Osteoblast (primary cell): ENCODE results near the gene ZNF774. TPM values are rescaled to one million over a fixed set of nuclear protein-coding genes. Genes with fewer than 3 reads are reported as not detected.

Experiments
- DNase-seq: peaks from one replicate; pipeline ENCODE4 v3.0.0; 2011; ENCODE audit warnings: low spot score, mixed read lengths; ENCODE audit not compliant: insufficient read length; ENCODE audit errors: missing footprints
- H2AFZ ChIP-seq: 2 replicates; pipeline ENCODE4 v1.6.0; 2011; ENCODE audit warnings: mild to moderate bottlenecking, low read length
- H3K27ac ChIP-seq: 2 replicates; pipeline ENCODE4 v1.5.1; 2011; ENCODE audit warnings: mild to moderate bottlenecking, low read depth, low read length, moderate library complexity
- H3K27me3 ChIP-seq: 2 replicates; pipeline ENCODE4 v1.6.0; 2012; ENCODE audit warnings: mild to moderate bottlenecking, control low read depth, inconsistent platforms, low read length, moderate library complexity; ENCODE audit not compliant: insufficient read depth
- H3K36me3 ChIP-seq: 2 replicates; pipeline ENCODE4 v1.5.1; 2011; ENCODE audit warnings: mild to moderate bottlenecking, low read length, control low read depth, moderate library complexity; ENCODE audit not compliant: insufficient read depth
- H3K4me1 ChIP-seq: 2 replicates; pipeline ENCODE4 v1.5.1; 2011; ENCODE audit warnings: mild to moderate bottlenecking, low read length, control low read depth, moderate library complexity; ENCODE audit not compliant: insufficient read depth
- H3K4me2 ChIP-seq: 2 replicates; pipeline ENCODE4 v1.6.0; 2011; ENCODE audit warnings: mild to moderate bottlenecking, low read length; ENCODE audit not compliant: insufficient read depth
- H3K4me3 ChIP-seq: fragments of 200-600 bp; sonication (generic); 3 replicates; pipeline ENCODE4 v1.5.1; 2012; ENCODE audit warnings: mild to moderate bottlenecking, low read length, inconsistent platforms; ENCODE audit not compliant: insufficient read depth
- H3K79me2 ChIP-seq: 2 replicates; pipeline ENCODE4 v1.6.0; 2012; ENCODE audit warnings: mild to moderate bottlenecking, low read length, control low read depth, inconsistent platforms; ENCODE audit not compliant: insufficient read depth
- H3K9me3 ChIP-seq: 2 replicates; pipeline ENCODE4 v1.5.1; 2011; ENCODE audit warnings: low read depth, low read length, control low read depth
- H4K20me1 ChIP-seq: 2 replicates; pipeline ENCODE4 v1.6.0; 2012; ENCODE audit warnings: mild to moderate bottlenecking, low read length, control low read depth; ENCODE audit not compliant: insufficient read depth
- total RNA-seq: library from RNA; depleted of rRNA; stranded (reverse); fragments of >200 nt; gene quantifications from 2 replicates; pipeline ENCODE4 v1.2.3, GENCODE V29; 2012
- TF ChIP-seq, protein P1 (sequence below): IDR thresholded peaks from 2 replicates; pipeline ENCODE4 v1.5.1; 2011; ENCODE audit warnings: mild to moderate bottlenecking, low read depth, low read length, moderate library complexity; ENCODE audit errors: extremely low read depth

Gene ZNF774
- total RNA-seq, 1 donor, result 1.8 TPM

DNA sequence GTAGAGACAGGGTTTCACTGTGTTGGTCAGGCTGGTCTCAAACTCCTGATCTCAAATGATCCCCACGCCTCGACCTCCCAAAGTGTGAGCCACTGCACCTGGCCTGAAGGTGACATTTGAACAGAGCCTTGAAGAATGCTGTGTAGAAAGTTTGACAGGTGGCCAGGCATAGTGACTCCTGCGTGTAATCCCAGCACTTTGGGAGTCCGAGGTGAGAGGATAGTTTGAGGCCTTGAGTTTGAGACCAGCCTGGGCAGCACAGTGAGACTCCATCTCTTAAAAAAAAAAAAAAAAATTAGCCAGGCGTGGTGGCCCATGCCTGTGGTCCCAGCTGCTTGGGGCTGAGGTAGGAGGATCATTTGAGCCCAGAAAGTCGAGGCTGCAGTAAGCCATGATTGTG lies 37.4 kb downstream of the ZNF774 start:
- Histone ChIP-seq H2AFZ (no peak overlapping the region), H3K27ac (peak overlapping the region; percentile 84), H3K9me3 (no peaks in the 10 kb centered on the region), H3K27me3 (no peaks in the 10 kb centered on the region), H3K4me2 (peak overlapping the region; percentile 89), H3K4me1 (peaks cover 13% of the 10 kb centered on the region), H3K36me3 (peaks cover 27% of the 10 kb centered on the region), H3K4me3 (peak overlapping the region; percentile 74), H4K20me1 (peaks cover 13% of the 10 kb centered on the region), H3K79me2 (peaks cover 64% of the 10 kb centered on the region)
- TF ChIP-seq, protein P1, sequence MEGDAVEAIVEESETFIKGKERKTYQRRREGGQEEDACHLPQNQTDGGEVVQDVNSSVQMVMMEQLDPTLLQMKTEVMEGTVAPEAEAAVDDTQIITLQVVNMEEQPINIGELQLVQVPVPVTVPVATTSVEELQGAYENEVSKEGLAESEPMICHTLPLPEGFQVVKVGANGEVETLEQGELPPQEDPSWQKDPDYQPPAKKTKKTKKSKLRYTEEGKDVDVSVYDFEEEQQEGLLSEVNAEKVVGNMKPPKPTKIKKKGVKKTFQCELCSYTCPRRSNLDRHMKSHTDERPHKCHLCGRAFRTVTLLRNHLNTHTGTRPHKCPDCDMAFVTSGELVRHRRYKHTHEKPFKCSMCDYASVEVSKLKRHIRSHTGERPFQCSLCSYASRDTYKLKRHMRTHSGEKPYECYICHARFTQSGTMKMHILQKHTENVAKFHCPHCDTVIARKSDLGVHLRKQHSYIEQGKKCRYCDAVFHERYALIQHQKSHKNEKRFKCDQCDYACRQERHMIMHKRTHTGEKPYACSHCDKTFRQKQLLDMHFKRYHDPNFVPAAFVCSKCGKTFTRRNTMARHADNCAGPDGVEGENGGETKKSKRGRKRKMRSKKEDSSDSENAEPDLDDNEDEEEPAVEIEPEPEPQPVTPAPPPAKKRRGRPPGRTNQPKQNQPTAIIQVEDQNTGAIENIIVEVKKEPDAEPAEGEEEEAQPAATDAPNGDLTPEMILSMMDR, result no peak
- DNase-seq, result no peak

DNA sequence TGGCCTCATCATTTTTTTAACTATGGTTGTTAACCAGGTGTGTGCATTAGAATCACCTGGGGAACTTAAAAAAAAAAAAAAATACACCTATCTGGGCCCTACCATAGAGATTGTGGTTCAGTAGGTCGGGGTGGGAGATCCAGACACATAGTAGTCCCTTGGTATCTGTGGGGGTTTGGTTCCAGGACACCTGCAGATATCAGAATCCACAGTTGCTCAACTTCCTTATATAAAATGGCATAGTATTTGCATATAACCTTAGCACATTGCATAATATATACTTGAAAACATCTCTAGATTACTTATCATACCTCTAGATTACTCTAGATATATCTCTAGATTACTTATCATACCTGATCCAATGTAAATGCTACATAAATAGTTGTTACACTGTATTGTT lies 41.0 kb downstream of the ZNF774 start:
- Histone ChIP-seq H3K36me3 (peaks cover 32% of the 10 kb centered on the region), H3K9me3 (no peaks in the 10 kb centered on the region), H3K27ac (no peak overlapping the region), H3K4me2 (no peak overlapping the region), H2AFZ (no peak overlapping the region), H3K27me3 (no peaks in the 10 kb centered on the region), H3K4me1 (peaks cover 10% of the 10 kb centered on the region), H3K4me3 (no peak overlapping the region), H4K20me1 (peaks cover 23% of the 10 kb centered on the region), H3K79me2 (peaks cover 95% of the 10 kb centered on the region)
- TF ChIP-seq, protein P1, result no peak
- no peak for DNase-seq

DNA sequence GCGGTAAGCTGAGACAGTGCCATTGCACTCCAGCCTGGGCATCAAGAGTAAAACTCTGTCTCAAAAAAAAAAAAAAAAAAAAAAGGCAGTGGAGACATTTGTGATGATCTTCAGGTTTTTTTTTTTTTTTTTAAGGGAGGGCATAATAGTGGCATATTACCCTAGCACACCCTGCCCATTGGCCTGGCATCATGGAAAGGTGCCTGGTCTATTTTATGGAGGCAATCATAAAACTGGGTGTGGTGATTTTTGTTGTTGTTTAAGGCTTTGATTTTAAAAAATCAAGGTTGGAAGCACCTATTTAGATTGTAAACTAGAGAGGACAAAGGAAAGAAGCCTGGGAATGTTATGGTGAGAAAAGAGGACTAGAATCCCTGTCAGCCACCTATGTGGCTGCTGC lies 42.0 kb downstream of the ZNF774 start:
- no peaks in the 10 kb centered on the region for H3K27me3 ChIP-seq
- H3K4me1 ChIP-seq, result peaks cover 8% of the 10 kb centered on the region
- peaks cover 96% of the 10 kb centered on the region for H3K79me2 ChIP-seq
- H4K20me1 ChIP-seq, result peaks cover 25% of the 10 kb centered on the region
- DNase-seq, result no peak
- no peak overlapping the region for H3K4me2 ChIP-seq
- no peak overlapping the region for H3K4me3 ChIP-seq
- TF ChIP-seq, protein P1, result no peak
- no peaks in the 10 kb centered on the region for H3K9me3 ChIP-seq
- H2AFZ ChIP-seq, result no peak overlapping the region
- peaks cover 32% of the 10 kb centered on the region for H3K36me3 ChIP-seq
- H3K27ac ChIP-seq, result no peak overlapping the region

DNA sequence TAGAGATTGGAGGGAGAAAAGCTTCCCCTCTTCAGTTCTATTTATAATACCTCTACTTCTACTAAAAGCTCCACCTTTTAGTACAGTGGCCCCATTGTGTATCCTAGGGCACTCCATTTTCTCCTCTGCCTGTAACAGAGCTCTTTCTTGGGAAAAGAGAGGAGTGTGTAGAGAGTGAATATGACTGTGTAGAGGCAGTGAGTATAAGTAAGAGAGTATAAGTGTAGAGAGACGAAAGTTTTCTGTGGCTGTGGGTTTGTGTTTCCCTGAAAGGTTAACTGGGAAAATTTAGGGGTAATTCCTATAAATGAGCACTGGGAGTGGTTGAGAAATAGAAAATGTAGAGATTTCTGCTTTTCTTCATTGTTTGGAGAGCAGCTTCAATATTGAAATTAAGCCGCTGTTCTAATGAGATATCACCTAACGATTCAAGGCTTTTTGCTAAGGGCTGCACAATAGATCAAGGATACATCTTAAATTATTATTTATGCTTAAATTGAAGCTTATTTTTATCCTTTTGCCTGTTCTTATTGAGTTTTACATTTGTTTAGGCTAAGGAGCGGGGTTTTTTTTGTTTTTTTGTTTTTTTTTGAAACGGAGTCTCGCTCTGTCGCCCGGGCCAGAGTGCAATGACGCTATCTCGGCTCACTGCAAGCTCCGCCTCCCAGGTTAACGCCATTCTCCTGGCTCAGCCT lies 42.8 kb downstream of the ZNF774 start:
- Histone ChIP-seq H3K4me2 (no peak overlapping the region), H3K4me3 (no peak overlapping the region), H3K79me2 (peaks cover 96% of the 10 kb centered on the region), H3K4me1 (peaks cover 1% of the 10 kb centered on the region), H3K27me3 (no peaks in the 10 kb centered on the region), H3K36me3 (peaks cover 32% of the 10 kb centered on the region), H2AFZ (no peak overlapping the region), H3K9me3 (no peaks in the 10 kb centered on the region), H4K20me1 (peaks cover 24% of the 10 kb centered on the region), H3K27ac (no peak overlapping the region)
- TF ChIP-seq, protein P1, result no peak
- no peak for DNase-seq
